ENCODE results near the gene GRIP2.

Gene GRIP2

DNA sequence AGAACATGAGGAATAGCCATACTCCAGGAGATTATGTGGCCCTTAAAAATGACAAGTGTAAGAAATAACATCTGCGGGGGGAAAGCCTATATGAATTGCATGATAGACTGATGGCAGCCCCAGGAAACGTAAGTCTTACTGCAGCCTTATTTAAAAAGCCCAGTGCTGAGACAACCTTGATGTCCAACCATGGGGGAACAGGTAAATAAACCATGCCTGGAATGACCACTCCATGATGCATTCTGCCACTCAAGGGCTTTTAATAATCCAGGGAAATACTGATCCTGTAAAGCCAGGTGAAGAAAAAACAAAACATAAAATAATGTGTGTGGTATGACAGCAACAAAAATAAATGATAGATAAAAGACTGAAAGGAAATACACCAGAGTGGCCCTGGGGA lies 46.5 kb upstream of the GRIP2 start:
- no peak for ATAC-seq
- TF ChIP-seq TOX (CRISPR knock-in tag; IDR thresholded peaks at IDR 0.05; ENCODE audit: borderline replicate concordance) (no peak), CSDC2 (CRISPR knock-in tag; IDR thresholded peaks at IDR 0.05) (no peak), PPARA (CRISPR knock-in tag; IDR thresholded peaks at IDR 0.05; ENCODE audit: borderline replicate concordance) (no peak), ZNF565 (CRISPR knock-in tag; conservative IDR thresholded peaks at IDR 0.05; ENCODE audit: low read depth) (no peak), GLIS3 (CRISPR knock-in tag; IDR thresholded peaks at IDR 0.05) (no peak), TSHZ2 (CRISPR knock-in tag; IDR thresholded peaks at IDR 0.05) (no peak), ARNTL (CRISPR knock-in tag; IDR thresholded peaks at IDR 0.05; ENCODE audit: borderline replicate concordance, low read depth) (no peak), ESRRG (CRISPR knock-in tag; IDR thresholded peaks at IDR 0.05) (no peak), ZFP30 (CRISPR knock-in tag; IDR thresholded peaks at IDR 0.05) (no peak)

- ATAC-seq: peak; percentile 35
- TF ChIP-seq, protein P1, sequence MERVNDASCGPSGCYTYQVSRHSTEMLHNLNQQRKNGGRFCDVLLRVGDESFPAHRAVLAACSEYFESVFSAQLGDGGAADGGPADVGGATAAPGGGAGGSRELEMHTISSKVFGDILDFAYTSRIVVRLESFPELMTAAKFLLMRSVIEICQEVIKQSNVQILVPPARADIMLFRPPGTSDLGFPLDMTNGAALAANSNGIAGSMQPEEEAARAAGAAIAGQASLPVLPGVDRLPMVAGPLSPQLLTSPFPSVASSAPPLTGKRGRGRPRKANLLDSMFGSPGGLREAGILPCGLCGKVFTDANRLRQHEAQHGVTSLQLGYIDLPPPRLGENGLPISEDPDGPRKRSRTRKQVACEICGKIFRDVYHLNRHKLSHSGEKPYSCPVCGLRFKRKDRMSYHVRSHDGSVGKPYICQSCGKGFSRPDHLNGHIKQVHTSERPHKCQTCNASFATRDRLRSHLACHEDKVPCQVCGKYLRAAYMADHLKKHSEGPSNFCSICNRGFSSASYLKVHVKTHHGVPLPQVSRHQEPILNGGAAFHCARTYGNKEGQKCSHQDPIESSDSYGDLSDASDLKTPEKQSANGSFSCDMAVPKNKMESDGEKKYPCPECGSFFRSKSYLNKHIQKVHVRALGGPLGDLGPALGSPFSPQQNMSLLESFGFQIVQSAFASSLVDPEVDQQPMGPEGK (CRISPR knock-in tag; IDR thresholded peaks at IDR 0.05; ENCODE audit: borderline replicate concordance): no peak
- TF ChIP-seq GLIS3 (CRISPR knock-in tag; IDR thresholded peaks at IDR 0.05) (no peak), ZNF8 (CRISPR knock-in tag; IDR thresholded peaks at IDR 0.05) (no peak), ZNF565 (CRISPR knock-in tag; conservative IDR thresholded peaks at IDR 0.05; ENCODE audit: low read depth) (no peak), CSDC2 (CRISPR knock-in tag; IDR thresholded peaks at IDR 0.05) (no peak), ESRRG (CRISPR knock-in tag; IDR thresholded peaks at IDR 0.05) (no peak), PPARA (CRISPR knock-in tag; IDR thresholded peaks at IDR 0.05; ENCODE audit: borderline replicate concordance) (no peak), ZFP3 (CRISPR knock-in tag; IDR thresholded peaks at IDR 0.05) (no peak), BACH2 (CRISPR knock-in tag; IDR thresholded peaks at IDR 0.05; ENCODE audit: borderline replicate concordance) (no peak), ARNTL (CRISPR knock-in tag; IDR thresholded peaks at IDR 0.05; ENCODE audit: borderline replicate concordance, low read depth) (no peak)
- TF ChIP-seq, protein P2, sequence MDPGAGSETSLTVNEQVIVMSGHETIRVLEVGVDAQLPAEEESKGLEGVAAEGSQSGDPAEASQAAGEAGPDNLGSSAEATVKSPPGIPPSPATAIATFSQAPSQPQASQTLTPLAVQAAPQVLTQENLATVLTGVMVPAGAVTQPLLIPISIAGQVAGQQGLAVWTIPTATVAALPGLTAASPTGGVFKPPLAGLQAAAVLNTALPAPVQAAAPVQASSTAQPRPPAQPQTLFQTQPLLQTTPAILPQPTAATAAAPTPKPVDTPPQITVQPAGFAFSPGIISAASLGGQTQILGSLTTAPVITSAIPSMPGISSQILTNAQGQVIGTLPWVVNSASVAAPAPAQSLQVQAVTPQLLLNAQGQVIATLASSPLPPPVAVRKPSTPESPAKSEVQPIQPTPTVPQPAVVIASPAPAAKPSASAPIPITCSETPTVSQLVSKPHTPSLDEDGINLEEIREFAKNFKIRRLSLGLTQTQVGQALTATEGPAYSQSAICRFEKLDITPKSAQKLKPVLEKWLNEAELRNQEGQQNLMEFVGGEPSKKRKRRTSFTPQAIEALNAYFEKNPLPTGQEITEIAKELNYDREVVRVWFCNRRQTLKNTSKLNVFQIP (CRISPR knock-in tag; IDR thresholded peaks at IDR 0.05; ENCODE audit: borderline replicate concordance, low read depth): no peak
Observed at GRCh38 chr3:14583548-14584091, 43.5 kb upstream of the GRIP2 start.

GRCh38 chr3:14582045-14582410 lies 41.9 kb upstream of the GRIP2 start:
- no peak for TF ChIP-seq GLIS3 (CRISPR knock-in tag; IDR thresholded peaks at IDR 0.05)
- no peak for TF ChIP-seq ISL1 (CRISPR knock-in tag; IDR thresholded peaks at IDR 0.05)
- TF ChIP-seq ZC3H10 (CRISPR knock-in tag; IDR thresholded peaks at IDR 0.05): no peak
- no peak for ATAC-seq

DNA sequence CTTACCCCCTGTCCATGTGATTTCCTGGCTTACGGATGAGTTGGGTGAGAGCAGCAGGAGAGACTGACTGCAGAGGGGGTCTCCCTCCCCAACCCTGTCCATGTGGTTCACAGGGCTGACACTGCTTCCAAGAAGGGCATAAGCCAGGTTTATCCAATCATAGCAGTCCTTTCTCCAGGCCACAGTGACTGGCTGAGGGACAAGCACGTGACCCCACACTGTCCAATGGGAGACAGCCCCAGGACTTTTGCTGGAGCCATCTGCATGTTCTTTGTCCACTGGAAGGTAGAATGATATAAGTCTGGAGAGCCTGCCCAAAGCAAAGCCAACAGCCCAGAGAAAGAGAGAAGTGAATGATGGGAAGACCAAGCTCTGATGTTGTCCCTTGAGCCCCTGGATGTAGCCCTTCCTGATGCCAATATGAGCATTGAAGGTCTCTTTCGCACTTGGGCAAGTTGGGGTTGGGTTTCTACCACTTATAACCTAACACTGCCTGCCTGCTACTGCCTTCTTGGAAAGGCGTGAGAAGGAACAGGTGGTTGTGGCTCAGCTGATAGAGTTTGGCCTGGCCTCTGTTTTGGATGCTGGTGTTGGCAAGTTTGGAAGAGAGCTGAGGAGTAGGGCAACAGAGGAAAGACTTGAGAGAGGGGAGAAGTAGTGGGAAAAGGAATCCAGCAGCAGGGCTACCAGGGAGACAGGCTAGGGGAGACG lies 41.3 kb upstream of the GRIP2 start:
- TF ChIP-seq PPARA (CRISPR knock-in tag; IDR thresholded peaks at IDR 0.05; ENCODE audit: borderline replicate concordance) (no peak), CSDC2 (CRISPR knock-in tag; IDR thresholded peaks at IDR 0.05) (no peak), ZFP3 (CRISPR knock-in tag; IDR thresholded peaks at IDR 0.05) (no peak), ESRRG (CRISPR knock-in tag; IDR thresholded peaks at IDR 0.05) (no peak), TCF4 (CRISPR knock-in tag; IDR thresholded peaks at IDR 0.05; ENCODE audit: borderline replicate concordance) (no peak), ZNF8 (CRISPR knock-in tag; IDR thresholded peaks at IDR 0.05) (no peak), TOX (CRISPR knock-in tag; IDR thresholded peaks at IDR 0.05; ENCODE audit: borderline replicate concordance) (no peak), RARB (CRISPR knock-in tag; IDR thresholded peaks at IDR 0.05) (no peak), OSR1 (CRISPR knock-in tag; IDR thresholded peaks at IDR 0.05) (no peak), SNAI2 (CRISPR knock-in tag; IDR thresholded peaks at IDR 0.05) (no peak), CREB5 (CRISPR knock-in tag; IDR thresholded peaks at IDR 0.05; ENCODE audit: low read depth) (no peak), ARNTL (CRISPR knock-in tag; IDR thresholded peaks at IDR 0.05; ENCODE audit: borderline replicate concordance, low read depth) (no peak), GLIS3 (CRISPR knock-in tag; IDR thresholded peaks at IDR 0.05) (no peak), ZNF565 (CRISPR knock-in tag; conservative IDR thresholded peaks at IDR 0.05; ENCODE audit: low read depth) (no peak)
- TF ChIP-seq, protein P2 (CRISPR knock-in tag; IDR thresholded peaks at IDR 0.05; ENCODE audit: borderline replicate concordance, low read depth): no peak
- TF ChIP-seq, protein P1 (CRISPR knock-in tag; IDR thresholded peaks at IDR 0.05; ENCODE audit: borderline replicate concordance): no peak
- ATAC-seq: no peak
